ENCODE data around the gene C10orf90. TPM values are rescaled to one million over a fixed set of nuclear protein-coding genes. Genes with fewer than 3 reads are reported as not detected.

Gene C10orf90, protein sequence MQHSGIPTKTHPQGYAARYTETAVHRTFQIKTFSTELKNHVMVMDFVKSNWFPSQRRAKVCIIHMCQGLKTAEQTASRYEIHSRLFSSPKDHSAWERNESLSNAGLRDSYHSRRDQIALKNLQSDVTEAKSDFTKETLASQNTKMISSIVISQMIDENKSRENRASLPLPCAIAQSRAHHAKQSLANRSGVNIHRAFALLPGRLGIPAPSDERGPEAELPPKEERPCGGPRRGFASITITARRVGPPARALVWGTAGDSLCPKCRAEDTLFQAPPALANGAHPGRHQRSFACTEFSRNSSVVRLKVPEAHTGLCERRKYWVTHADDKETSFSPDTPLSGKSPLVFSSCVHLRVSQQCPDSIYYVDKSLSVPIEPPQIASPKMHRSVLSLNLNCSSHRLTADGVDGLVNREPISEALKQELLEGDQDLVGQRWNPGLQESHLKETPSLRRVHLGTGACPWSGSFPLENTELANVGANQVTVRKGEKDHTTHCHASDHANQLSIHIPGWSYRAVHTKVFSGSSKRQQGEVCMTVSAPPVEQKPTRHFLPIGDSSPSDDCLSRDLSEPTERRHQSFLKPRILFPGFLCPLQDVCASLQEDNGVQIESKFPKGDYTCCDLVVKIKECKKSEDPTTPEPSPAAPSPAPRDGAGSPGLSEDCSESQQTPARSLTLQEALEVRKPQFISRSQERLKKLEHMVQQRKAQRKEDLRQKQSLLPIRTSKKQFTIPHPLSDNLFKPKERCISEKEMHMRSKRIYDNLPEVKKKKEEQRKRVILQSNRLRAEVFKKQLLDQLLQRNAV
- 2.9 to 3.8 TPM (median 3.3 TPM) in 5 replicates for total RNA-seq (2022; extraction: Qiagen RNA extraction)

DNA sequence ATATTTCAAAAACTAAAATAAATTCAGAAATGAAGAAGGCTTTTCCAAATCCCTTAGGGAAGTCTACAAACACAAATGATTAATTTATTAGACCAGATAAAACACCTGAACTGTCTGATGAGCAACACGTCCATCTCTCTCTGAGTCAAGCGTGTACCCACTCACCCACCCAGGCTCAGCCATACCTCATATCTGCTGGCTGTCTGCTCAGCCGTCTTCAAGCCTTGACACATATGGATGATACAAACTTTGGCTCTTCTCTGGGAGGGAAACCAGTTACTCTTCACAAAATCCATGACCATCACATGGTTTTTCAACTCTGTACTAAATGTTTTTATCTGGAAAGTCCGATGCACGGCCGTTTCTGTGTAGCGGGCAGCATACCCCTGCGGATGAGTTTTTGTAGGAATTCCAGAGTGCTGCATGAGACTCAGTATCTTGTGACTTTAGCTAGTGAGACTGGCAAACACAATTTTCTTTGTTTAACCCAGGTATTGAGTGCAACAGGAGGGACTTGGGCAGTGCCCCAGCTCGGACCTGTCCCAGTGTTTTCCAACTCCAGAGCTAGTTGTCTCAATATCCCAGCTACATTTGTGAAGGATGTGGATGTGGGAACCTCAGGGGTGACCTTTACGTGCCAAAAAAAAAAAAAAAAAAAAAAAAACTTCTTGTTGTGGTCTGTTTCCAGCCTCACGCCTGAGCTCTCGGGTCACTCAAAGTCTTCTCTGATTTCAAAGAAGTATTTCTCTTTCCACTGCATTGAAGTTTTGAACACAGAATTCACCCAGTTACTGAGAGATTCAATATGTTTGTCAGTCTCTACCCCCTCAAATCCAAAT is at the start of gene C10orf90:
Gene C10orf90, minus strand, starts transcription at position 638 of the 839 bp plus-strand sequence. Its CDS starts 213 bp downstream, at position 425.

DNA sequence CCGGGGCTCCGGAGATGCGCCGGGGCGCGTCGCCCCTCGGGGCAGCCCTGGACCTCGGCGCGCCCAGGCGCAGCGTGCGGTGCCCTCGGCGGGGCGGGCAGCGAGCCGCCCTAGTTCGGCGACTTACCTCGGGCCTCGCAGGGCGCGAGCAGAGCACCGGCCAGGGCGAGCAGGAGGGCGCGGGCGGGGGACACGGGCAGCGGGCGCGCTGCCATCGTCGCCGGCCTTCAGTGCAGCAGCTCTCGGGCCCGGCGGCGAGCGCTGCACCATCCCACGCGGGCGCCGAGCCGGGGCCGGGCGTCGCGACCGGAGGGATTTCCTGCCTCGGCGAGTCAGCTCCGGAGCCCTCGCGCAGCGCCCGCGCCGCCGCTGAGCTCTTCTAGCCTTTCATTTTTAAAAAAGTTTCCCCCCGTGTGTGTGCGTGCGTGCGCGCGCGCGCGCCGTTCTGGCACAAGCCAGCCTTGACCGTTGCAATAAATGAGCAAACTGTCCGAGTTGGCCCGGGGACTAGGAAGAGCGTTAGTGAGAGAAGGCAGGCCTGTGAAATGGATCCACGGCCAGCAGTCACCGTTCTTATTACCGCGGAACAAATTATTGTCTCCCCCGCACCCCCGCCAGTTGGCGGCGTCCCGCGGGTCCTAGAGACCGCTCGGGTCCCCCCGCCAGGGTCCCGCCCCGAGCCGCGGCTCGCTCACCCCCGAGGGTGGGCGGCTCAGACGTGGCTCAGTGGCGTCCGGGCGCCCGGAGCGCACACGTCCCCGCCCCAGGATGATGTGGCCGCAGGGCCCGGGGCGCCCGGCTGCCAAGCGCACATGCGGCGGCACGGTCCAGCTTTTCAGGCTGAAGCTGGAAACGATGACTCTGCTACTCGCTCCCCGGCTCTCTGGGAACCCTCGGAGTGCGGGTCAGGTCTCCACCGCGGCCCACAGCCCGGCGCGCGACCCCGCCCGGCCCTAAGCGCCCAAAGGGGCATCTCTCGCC is 282.3 kb downstream of the C10orf90 start, which contains the start of gene ADAM12:
Gene ADAM12, minus strand, starts transcription at position 547 of the 981 bp plus-strand sequence. Its CDS starts 332 bp downstream, at position 215.

Other genes with a start within 250 kb of the C10orf90 start
- 20.8 to 29.5 TPM (median 27.7 TPM) in 5 replicates for gene DOCK1, start 234.7 kb upstream of the C10orf90 start, total RNA-seq (2022; extraction: Qiagen RNA extraction)

Data from A549 treated with dexamethasone at 1 μM for 4 hours (cell line).